Tibial nerve (tissue), 3 donors: ENCODE data around the gene DPP10.

ENCODE experiments used
- POLR2A ChIP-seq, 2 donors: fragments of 450-650 bp; IDR thresholded peaks; one replicate each; pipeline ENCODE4 v1.6.1; 2017; ENCODE audit warnings: antibody characterized with exemption in 2 of 2, mild to moderate bottlenecking in 2 of 2, moderate library complexity in 2 of 2
- TF ChIP-seq, protein P1 (sequence below), 5 experiments: fragments of 200-600 bp in 3 of 5; fragments of 450-650 bp in 2 of 5; sonication (generic) in 3 of 5; IDR thresholded peaks; one replicate each; pipeline ENCODE4 v1.5.1; 2016 to 2019; ENCODE audit warnings: antibody characterized with exemption in 5 of 5, mild to moderate bottlenecking in 3 of 5, moderate library complexity in 2 of 5

DNA sequence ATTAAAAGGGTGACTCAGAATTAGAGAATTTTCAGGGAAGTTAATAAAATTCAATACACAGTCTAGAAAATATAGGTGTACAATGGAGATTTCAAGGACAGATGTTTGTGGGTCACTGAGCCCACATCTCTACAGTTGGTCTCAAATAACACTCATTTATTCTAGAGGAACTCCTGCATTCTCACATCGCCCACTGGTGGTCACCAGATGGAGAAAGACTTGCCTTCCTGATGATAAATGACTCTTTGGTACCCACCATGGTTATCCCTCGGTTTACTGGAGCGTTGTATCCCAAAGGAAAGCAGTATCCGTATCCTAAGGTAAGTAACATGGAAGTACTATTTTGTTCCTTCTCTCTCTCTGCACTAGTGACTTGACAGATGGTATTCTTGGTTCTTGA lies 1297.1 kb downstream of the DPP10 start:
- no peak for TF ChIP-seq POLR2A (IDR thresholded peaks at IDR 0.05)
- TF ChIP-seq, protein P1, sequence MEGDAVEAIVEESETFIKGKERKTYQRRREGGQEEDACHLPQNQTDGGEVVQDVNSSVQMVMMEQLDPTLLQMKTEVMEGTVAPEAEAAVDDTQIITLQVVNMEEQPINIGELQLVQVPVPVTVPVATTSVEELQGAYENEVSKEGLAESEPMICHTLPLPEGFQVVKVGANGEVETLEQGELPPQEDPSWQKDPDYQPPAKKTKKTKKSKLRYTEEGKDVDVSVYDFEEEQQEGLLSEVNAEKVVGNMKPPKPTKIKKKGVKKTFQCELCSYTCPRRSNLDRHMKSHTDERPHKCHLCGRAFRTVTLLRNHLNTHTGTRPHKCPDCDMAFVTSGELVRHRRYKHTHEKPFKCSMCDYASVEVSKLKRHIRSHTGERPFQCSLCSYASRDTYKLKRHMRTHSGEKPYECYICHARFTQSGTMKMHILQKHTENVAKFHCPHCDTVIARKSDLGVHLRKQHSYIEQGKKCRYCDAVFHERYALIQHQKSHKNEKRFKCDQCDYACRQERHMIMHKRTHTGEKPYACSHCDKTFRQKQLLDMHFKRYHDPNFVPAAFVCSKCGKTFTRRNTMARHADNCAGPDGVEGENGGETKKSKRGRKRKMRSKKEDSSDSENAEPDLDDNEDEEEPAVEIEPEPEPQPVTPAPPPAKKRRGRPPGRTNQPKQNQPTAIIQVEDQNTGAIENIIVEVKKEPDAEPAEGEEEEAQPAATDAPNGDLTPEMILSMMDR (IDR thresholded peaks at IDR 0.05), result no peak
